Chondrocyte (in vitro differentiated cells): Measurements from ENCODE around the gene GRM6. TPM values are rescaled to one million over a fixed set of nuclear protein-coding genes. Genes with fewer than 3 reads are reported as not detected.

Experiments used
- DNase-seq: peaks from one replicate; pipeline ENCODE4 v3.0.0; 2021; ENCODE audit warnings: mixed read lengths, low spot score
- H3K27ac Mint-ChIP-seq: one replicate; pipeline ENCODE4 v1.8.0; 2021; ENCODE audit warnings: mild to moderate bottlenecking, moderate library complexity, mixed read lengths; ENCODE audit not compliant: unreplicated experiment
- H3K27me3 Mint-ChIP-seq: 2 replicates; pipeline ENCODE4 v1.8.0; 2021; ENCODE audit warnings: low read depth, mixed read lengths
- H3K36me3 Mint-ChIP-seq: 2 replicates; pipeline ENCODE4 v1.8.0; 2021; ENCODE audit warnings: low read depth, mixed read lengths
- H3K4me1 Mint-ChIP-seq: 2 replicates; pipeline ENCODE4 v1.8.0; 2021; ENCODE audit warnings: low read depth, mild to moderate bottlenecking, mixed read lengths
- H3K4me3 Mint-ChIP-seq: one replicate; pipeline ENCODE4 v1.8.0; 2021; ENCODE audit warnings: mild to moderate bottlenecking, moderate library complexity, mixed read lengths; ENCODE audit not compliant: unreplicated experiment
- H3K9me3 Mint-ChIP-seq: 2 replicates; pipeline ENCODE4 v1.8.0; 2021; ENCODE audit warnings: low read depth, mixed read lengths
- CTCF ChIP-seq: fragments of 200-600 bp; sonication (generic); IDR thresholded peaks from 2 replicates; pipeline ENCODE4 v1.5.0; 2021; ENCODE audit warnings: antibody characterized with exemption, mild to moderate bottlenecking, moderate library complexity
- long read RNA-seq: library from polyadenylated mRNA; stranded (forward); transcript quantifications from one replicate; pipeline ENCODE4 v2.0.0, GENCODE V29; 2021
- total RNA-seq: library from RNA; stranded (reverse); gene quantifications from 3 replicates; pipeline ENCODE4 v1.2.1, GENCODE V29; 2021

The GRM6 gene
- not detected in 3 replicates for total RNA-seq
- long read RNA-seq = 0 reads

GRCh38 chr5:178994580-178995340 is at the start of gene GRM6:
GRM6 (minus strand) TSS chr5:178995320; CDS start chr5:178994944, 376 bp downstream.
- DNase-seq = no peak
- H3K36me3 Mint-ChIP-seq = peaks cover 2% of the 10 kb centered on the region
- no peak for TF ChIP-seq CTCF
- no peak within 1 kb of the TSS for H3K27ac Mint-ChIP-seq
- peak within 1 kb of the TSS; percentile 48 for H3K4me3 Mint-ChIP-seq
- H3K4me1 Mint-ChIP-seq = peaks cover 3% of the 10 kb centered on the region
- peaks cover 11% of the 10 kb centered on the region for H3K9me3 Mint-ChIP-seq
- H3K27me3 Mint-ChIP-seq = peaks cover 17% of the 10 kb centered on the region

GRCh38 chr5:179044765-179045164 is 49.6 kb upstream of the GRM6 start:
- Mint-ChIP-seq H3K36me3 (no peaks in the 10 kb centered on the region), H3K27ac (no peak overlapping the region), H3K27me3 (no peaks in the 10 kb centered on the region), H3K9me3 (peaks cover 59% of the 10 kb centered on the region), H3K4me1 (no peaks in the 10 kb centered on the region), H3K4me3 (no peak overlapping the region)
- DNase-seq = no peak
- TF ChIP-seq CTCF = no peak

- TF ChIP-seq CTCF = no peak
- H3K4me1 Mint-ChIP-seq = no peaks in the 10 kb centered on the region
- H3K36me3 Mint-ChIP-seq = peaks cover 70% of the 10 kb centered on the region
- no peak overlapping the region for H3K4me3 Mint-ChIP-seq
- H3K27ac Mint-ChIP-seq = no peak overlapping the region
- no peaks in the 10 kb centered on the region for H3K27me3 Mint-ChIP-seq
- peaks cover 86% of the 10 kb centered on the region for H3K9me3 Mint-ChIP-seq
- no peak for DNase-seq
Observed at GRCh38 chr5:179033004-179033580, 38.0 kb upstream of the GRM6 start.

GRCh38 chr5:179023528-179024189 is 28.5 kb upstream of the GRM6 start, which contains the start of gene ZNF879:
ZNF879 (plus strand) TSS chr5:179023804; CDS start chr5:179025005, 1,201 bp downstream.
- H3K9me3 Mint-ChIP-seq = peaks cover 24% of the 10 kb centered on the region
- peak; percentile 97 for DNase-seq
- peak within 1 kb of the TSS; percentile 88 for H3K27ac Mint-ChIP-seq
- peaks cover 13% of the 10 kb centered on the region for H3K4me1 Mint-ChIP-seq
- H3K4me3 Mint-ChIP-seq = peak within 1 kb of the TSS; percentile 94
- TF ChIP-seq CTCF = no peak
- H3K27me3 Mint-ChIP-seq = no peaks in the 10 kb centered on the region
- peaks cover 23% of the 10 kb centered on the region for H3K36me3 Mint-ChIP-seq

- H3K4me1 Mint-ChIP-seq = no peaks in the 10 kb centered on the region
- DNase-seq = no peak
- H3K4me3 Mint-ChIP-seq = no peak overlapping the region
- no peak overlapping the region for H3K27ac Mint-ChIP-seq
- peaks cover 39% of the 10 kb centered on the region for H3K9me3 Mint-ChIP-seq
- peak; percentile 26 for TF ChIP-seq CTCF
- H3K27me3 Mint-ChIP-seq = no peaks in the 10 kb centered on the region
- H3K36me3 Mint-ChIP-seq = peaks cover 1% of the 10 kb centered on the region
Observed at GRCh38 chr5:179008667-179009066, 13.5 kb upstream of the GRM6 start.
